K562 (cell line): Measurements from ENCODE around the gene ALOX12. TPM values are rescaled to one million over a fixed set of nuclear protein-coding genes. Genes with fewer than 3 reads are reported as not detected.

Source experiments
- CHCHD3 ChIP-seq: fragments of 250-450 bp; sonication (Bioruptor Pico); IDR thresholded peaks from 2 replicates; pipeline ENCODE4 v2.1.2; 2022; ENCODE audit warnings: mild to moderate bottlenecking
- FOSL1 ChIP-seq: fragments of 200-800 bp; sonication (Bioruptor generic); conservative IDR thresholded peaks from 2 replicates; pipeline ENCODE4 v1.6.1; 2016; ENCODE audit warnings: missing genetic modification characterization, missing compliant biosample characterization
- L3MBTL2 ChIP-seq: fragments of 450-650 bp; IDR thresholded peaks from 2 replicates; pipeline ENCODE4 v1.6.1; 2016; ENCODE audit warnings: mild to moderate bottlenecking, moderate library complexity
- MTF1 ChIP-seq: fragments of 250-450 bp; sonication (Bioruptor Pico); IDR thresholded peaks from 2 replicates; pipeline ENCODE4 v1.9.0; 2021; ENCODE audit warnings: moderate library complexity, mild to moderate bottlenecking, inconsistent platforms, borderline replicate concordance
- RBBP5 ChIP-seq: fragments of 200-600 bp; sonication (generic); IDR thresholded peaks from 2 replicates; pipeline ENCODE4 v1.6.1; 2012; ENCODE audit warnings: borderline replicate concordance, mild to moderate bottlenecking, low read length, control low read depth, inconsistent platforms; ENCODE audit not compliant: insufficient read depth, poor library complexity, severe bottlenecking
- SUPT5H ChIP-seq: fragments of 450-650 bp; IDR thresholded peaks from 2 replicates; pipeline ENCODE4 v1.6.1; 2016
- TOE1 ChIP-seq, 2 experiments: fragments of 450-650 bp in 1 of 2; sonication (generic) in 1 of 2; formaldehyde crosslinking in 1 of 2; IDR thresholded peaks; 2 replicates each; pipeline versions ENCODE4 v1.7.1 to v1.8.0; 2016 to 2022; ENCODE audit warnings: borderline replicate concordance in 2 of 2, mild to moderate bottlenecking in 2 of 2, antibody characterized with exemption in 1 of 2, inconsistent platforms in 1 of 2, low read depth in 1 of 2, missing genetic modification reagents in 1 of 2, moderate library complexity in 1 of 2
- ZKSCAN8 ChIP-seq: fragments of 200-800 bp; sonication (Bioruptor generic); IDR thresholded peaks from 2 replicates; pipeline ENCODE4 v1.6.1; 2016; ENCODE audit warnings: missing genetic modification characterization, missing compliant biosample characterization
- ZNF324 ChIP-seq: fragments of 250-450 bp; sonication (Bioruptor Pico); IDR thresholded peaks from 2 replicates; pipeline ENCODE4 v1.4.0; 2020; ENCODE audit warnings: mild to moderate bottlenecking
- ZNF354B ChIP-seq: fragments of 250-450 bp; sonication (Bioruptor Pico); IDR thresholded peaks from 2 replicates; pipeline ENCODE4 v1.4.0; 2020
- polyA plus RNA-seq, 8 experiments: library from polyadenylated mRNA; depleted of rRNA in 4 of 8; stranded (reverse) in 5 of 8; unstranded in 3 of 8; fragments of >200 nt; fragmentation: Nextera tagmentation in 2 of 8; fragmentation: Illumina TruSeq in 1 of 8; extraction: Ambion mirVana in 2 of 8; extraction: Trizol in 1 of 8; gene quantifications; 2 replicates each; pipeline versions ENCODE4 v1.2.1 to v1.2.3, GENCODE V29; 2011 to 2014; ENCODE audit warnings: inconsistent platforms in 1 of 8, missing spikeins in 1 of 8
- total RNA-seq, 7 experiments: library from RNA; depleted of rRNA in 6 of 7; stranded (reverse); fragments of >200 nt in 6 of 7; fragmentation: Illumina TruSeq in 2 of 7; extraction: Trizol in 2 of 7; gene quantifications; 2 replicates each; pipeline versions ENCODE4 v1.2.1 to v1.2.3, GENCODE V29; 2011 to 2021; ENCODE audit warnings: low replicate concordance in 1 of 7
- TF ChIP-seq, protein P1 (sequence below): fragments of 450-650 bp; formaldehyde crosslinking; IDR thresholded peaks from 2 replicates; pipeline ENCODE4 v1.4.0; 2022; ENCODE audit warnings: missing genetic modification characterization
- TF ChIP-seq, protein P2 (sequence below): fragments of 450-650 bp; IDR thresholded peaks from 2 replicates; pipeline ENCODE4 v1.6.1; 2017; ENCODE audit warnings: mild to moderate bottlenecking, moderate library complexity
- TF ChIP-seq, protein P3 (sequence below): sonication (generic); formaldehyde crosslinking; IDR thresholded peaks from 2 replicates; pipeline ENCODE4 v1.8.0; 2023; ENCODE audit warnings: mild to moderate bottlenecking, missing genetic modification reagents
- TF ChIP-seq, protein P4 (sequence below): fragments of 450-650 bp; formaldehyde crosslinking; IDR thresholded peaks from 2 replicates; pipeline ENCODE4 v1.4.0; 2020; ENCODE audit warnings: mild to moderate bottlenecking, mixed read lengths
- TF ChIP-seq, protein P5 (sequence below): fragments of 450-650 bp; IDR thresholded peaks from 2 replicates; pipeline ENCODE4 v1.6.1; 2018; ENCODE audit not compliant: partially characterized antibody

Gene ALOX12
- total and polyA plus RNA-seq, 9 of the 15 experiments (the other 6 are each of a cell fraction or from before 2014, with no cell fraction given), result 0.09 to 1.1 (median 0.47) TPM; not detected in 1

DNA sequence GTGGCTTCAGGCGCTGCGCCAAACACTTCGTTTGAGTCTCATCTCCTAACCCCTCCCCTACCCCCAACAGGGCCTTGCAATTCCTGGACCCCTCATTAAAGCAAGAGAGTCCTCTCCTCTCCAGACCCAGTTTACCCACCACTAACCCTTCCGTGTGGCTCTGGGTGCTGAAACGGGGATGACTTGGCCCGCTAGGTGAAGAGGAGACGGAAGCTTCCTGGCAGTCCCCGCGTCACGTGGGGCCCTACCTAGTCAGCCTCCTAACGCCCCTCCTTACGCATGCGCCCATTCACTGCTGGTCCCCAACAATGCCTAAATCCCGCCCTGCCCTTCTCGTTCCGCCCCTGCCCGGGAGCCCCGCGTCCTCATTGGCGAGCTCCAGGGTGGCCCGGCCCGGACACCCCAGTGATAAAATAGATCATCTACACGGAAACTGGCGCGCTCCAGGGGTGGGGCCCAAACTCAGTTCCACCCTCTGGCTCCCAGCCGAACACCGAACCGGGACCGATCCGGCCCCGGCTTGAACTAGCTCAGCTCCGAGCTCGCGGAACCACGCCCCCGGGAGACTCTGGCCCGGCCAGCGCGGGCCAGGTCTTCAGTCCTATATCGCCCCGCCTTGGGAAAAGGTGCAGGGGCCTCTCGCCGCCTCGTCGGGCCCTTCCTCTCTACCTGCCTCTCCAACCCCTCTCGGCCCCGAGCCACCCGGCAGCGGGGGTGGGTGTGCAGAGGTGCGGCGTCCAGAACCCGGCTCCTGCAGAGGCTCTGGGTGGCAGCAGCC lies 39.9 kb downstream of the ALOX12 start, which contains the start of gene SLC16A13 (continued):
- TF ChIP-seq, protein P1, sequence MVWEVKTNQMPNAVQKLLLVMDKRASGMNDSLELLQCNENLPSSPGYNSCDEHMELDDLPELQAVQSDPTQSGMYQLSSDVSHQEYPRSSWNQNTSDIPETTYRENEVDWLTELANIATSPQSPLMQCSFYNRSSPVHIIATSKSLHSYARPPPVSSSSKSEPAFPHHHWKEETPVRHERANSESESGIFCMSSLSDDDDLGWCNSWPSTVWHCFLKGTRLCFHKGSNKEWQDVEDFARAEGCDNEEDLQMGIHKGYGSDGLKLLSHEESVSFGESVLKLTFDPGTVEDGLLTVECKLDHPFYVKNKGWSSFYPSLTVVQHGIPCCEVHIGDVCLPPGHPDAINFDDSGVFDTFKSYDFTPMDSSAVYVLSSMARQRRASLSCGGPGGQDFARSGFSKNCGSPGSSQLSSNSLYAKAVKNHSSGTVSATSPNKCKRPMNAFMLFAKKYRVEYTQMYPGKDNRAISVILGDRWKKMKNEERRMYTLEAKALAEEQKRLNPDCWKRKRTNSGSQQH (CRISPR knock-in tag), result 0 out of 2 replicates have a peak, but pooled peaks have one; percentile 18
- TF ChIP-seq CHCHD3 (CRISPR knock-in tag) (no peak), ZNF324 (CRISPR knock-in tag) (no peak; the same call in 1 of the 2 replicates), RBBP5 (peak; percentile 25), ZKSCAN8 (CRISPR knock-in tag) (no peak), FOSL1 (tag) (0 out of 2 replicates have a peak, but pooled peaks have one; percentile 25), L3MBTL2 (peak; percentile 77), SUPT5H (peak; percentile 88), ZNF354B (CRISPR knock-in tag) (no peak), TOE1 (IDR thresholded peaks at IDR 0.05; ENCODE audit: borderline replicate concordance) (peak; percentile 87; the same call in 1 of the 2 replicates), TOE1 (CRISPR knock-in tag; IDR thresholded peaks at IDR 0.05; ENCODE audit: borderline replicate concordance, low read depth) (no peak), MTF1 (CRISPR knock-in tag) (no peak)
- TF ChIP-seq, protein P2, sequence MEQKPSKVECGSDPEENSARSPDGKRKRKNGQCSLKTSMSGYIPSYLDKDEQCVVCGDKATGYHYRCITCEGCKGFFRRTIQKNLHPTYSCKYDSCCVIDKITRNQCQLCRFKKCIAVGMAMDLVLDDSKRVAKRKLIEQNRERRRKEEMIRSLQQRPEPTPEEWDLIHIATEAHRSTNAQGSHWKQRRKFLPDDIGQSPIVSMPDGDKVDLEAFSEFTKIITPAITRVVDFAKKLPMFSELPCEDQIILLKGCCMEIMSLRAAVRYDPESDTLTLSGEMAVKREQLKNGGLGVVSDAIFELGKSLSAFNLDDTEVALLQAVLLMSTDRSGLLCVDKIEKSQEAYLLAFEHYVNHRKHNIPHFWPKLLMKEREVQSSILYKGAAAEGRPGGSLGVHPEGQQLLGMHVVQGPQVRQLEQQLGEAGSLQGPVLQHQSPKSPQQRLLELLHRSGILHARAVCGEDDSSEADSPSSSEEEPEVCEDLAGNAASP, result no peak
- TF ChIP-seq, protein P3, sequence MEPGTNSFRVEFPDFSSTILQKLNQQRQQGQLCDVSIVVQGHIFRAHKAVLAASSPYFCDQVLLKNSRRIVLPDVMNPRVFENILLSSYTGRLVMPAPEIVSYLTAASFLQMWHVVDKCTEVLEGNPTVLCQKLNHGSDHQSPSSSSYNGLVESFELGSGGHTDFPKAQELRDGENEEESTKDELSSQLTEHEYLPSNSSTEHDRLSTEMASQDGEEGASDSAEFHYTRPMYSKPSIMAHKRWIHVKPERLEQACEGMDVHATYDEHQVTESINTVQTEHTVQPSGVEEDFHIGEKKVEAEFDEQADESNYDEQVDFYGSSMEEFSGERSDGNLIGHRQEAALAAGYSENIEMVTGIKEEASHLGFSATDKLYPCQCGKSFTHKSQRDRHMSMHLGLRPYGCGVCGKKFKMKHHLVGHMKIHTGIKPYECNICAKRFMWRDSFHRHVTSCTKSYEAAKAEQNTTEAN, result no peak
- TF ChIP-seq, protein P4, sequence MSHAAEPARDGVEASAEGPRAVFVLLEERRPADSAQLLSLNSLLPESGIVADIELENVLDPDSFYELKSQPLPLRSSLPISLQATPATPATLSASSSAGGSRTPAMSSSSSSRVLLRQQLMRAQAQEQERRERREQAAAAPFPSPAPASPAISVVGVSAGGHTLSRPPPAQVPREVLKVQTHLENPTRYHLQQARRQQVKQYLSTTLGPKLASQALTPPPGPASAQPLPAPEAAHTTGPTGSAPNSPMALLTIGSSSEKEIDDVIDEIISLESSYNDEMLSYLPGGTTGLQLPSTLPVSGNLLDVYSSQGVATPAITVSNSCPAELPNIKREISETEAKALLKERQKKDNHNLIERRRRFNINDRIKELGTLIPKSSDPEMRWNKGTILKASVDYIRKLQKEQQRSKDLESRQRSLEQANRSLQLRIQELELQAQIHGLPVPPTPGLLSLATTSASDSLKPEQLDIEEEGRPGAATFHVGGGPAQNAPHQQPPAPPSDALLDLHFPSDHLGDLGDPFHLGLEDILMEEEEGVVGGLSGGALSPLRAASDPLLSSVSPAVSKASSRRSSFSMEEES (CRISPR knock-in tag), result peak; percentile 78
- TF ChIP-seq, protein P5, sequence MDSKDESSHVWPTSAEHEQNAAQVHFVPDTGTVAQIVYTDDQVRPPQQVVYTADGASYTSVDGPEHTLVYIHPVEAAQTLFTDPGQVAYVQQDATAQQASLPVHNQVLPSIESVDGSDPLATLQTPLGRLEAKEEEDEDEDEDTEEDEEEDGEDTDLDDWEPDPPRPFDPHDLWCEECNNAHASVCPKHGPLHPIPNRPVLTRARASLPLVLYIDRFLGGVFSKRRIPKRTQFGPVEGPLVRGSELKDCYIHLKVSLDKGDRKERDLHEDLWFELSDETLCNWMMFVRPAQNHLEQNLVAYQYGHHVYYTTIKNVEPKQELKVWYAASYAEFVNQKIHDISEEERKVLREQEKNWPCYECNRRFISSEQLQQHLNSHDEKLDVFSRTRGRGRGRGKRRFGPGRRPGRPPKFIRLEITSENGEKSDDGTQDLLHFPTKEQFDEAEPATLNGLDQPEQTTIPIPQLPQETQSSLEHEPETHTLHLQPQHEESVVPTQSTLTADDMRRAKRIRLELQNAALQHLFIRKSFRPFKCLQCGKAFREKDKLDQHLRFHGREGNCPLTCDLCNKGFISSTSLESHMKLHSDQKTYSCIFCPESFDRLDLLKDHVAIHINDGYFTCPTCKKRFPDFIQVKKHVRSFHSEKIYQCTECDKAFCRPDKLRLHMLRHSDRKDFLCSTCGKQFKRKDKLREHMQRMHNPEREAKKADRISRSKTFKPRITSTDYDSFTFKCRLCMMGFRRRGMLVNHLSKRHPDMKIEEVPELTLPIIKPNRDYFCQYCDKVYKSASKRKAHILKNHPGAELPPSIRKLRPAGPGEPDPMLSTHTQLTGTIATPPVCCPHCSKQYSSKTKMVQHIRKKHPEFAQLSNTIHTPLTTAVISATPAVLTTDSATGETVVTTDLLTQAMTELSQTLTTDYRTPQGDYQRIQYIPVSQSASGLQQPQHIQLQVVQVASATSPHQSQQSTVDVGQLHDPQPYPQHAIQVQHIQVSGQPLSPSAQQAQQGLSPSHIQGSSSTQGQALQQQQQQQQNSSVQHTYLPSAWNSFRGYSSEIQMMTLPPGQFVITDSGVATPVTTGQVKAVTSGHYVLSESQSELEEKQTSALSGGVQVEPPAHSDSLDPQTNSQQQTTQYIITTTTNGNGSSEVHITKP, result peak; percentile 25
